AG04450 (cell line): Measurements from ENCODE around the gene DGKI. TPM values are rescaled to one million over a fixed set of nuclear protein-coding genes. Genes with fewer than 3 reads are reported as not detected.

Source experiments
- polyA plus RNA-seq: library from polyadenylated mRNA; depleted of rRNA; stranded (reverse); fragments of >200 nt; gene quantifications from 2 replicates; pipeline ENCODE4 v1.2.3, GENCODE V29; 2011; rRNA removed
- small RNA-seq: library from RNA; depleted of rRNA; stranded (forward); fragments of <200 nt; gene quantifications from one replicate; pipeline ENCODE3, GENCODE V24; 2012; ENCODE audit warnings: low read depth; ENCODE audit not compliant: insufficient read length

Gene DGKI
- polyA plus RNA-seq, 1 experiment = 3.1 TPM

Small RNA genes lying within 50 kb of the gene (small RNA-seq; reads per million reads assigned to genes)
- not detected for gene AC090498.1

Other genes with a start within 250 kb of the DGKI start
- 53.5 and 57.8 TPM in 2 replicates for gene CREB3L2, start 155.1 kb upstream of the DGKI start, polyA plus RNA-seq
- gene AKR1D1, start 229.5 kb upstream of the DGKI start, polyA plus RNA-seq = not detected in 2 replicates